GM23248 (cell line): ENCODE results near the gene DMAC2. TPM values are rescaled to one million over a fixed set of nuclear protein-coding genes. Genes with fewer than 3 reads are reported as not detected.
"Not testable (repeated sequence)": the region's sequence is repeated elsewhere in the genome, so short reads cannot be mapped to it uniquely, and the experiment has no call there.

Experiments used
- DNase-seq: peaks from one replicate; pipeline ENCODE4 v3.0.0-alpha.2; 2015
- H2AFZ ChIP-seq: fragments of 200-600 bp; sonication (generic); 2 replicates; pipeline ENCODE4 v1.6.1; 2016; ENCODE audit warnings: antibody characterized with exemption
- H3F3A ChIP-seq: fragments of 200-600 bp; sonication (generic); 2 replicates; pipeline ENCODE4 v1.6.1; 2016; ENCODE audit warnings: mild to moderate bottlenecking, antibody characterized with exemption, mixed run types; ENCODE audit not compliant: insufficient read depth
- H3K27ac ChIP-seq: fragments of 200-600 bp; sonication (generic); 2 replicates; pipeline ENCODE4 v1.5.1; 2016; ENCODE audit warnings: mild to moderate bottlenecking
- H3K27me3 ChIP-seq: fragments of 200-600 bp; sonication (generic); replicated peaks from 2 replicates; pipeline ENCODE4 v1.6.1; 2016; ENCODE audit warnings: mild to moderate bottlenecking; ENCODE audit not compliant: insufficient read depth
- H3K36me3 ChIP-seq: fragments of 200-600 bp; sonication (generic); 2 replicates; pipeline ENCODE4 v1.6.1; 2016; ENCODE audit warnings: low read depth, mild to moderate bottlenecking
- H3K4me1 ChIP-seq: fragments of 200-600 bp; sonication (generic); 2 replicates; pipeline ENCODE4 v1.6.1; 2016; ENCODE audit warnings: mild to moderate bottlenecking; ENCODE audit not compliant: insufficient read depth
- H3K4me2 ChIP-seq: fragments of 200-600 bp; sonication (generic); one replicate; pipeline ENCODE4 v1.6.1; 2016; ENCODE audit warnings: mild to moderate bottlenecking; ENCODE audit not compliant: unreplicated experiment
- H3K4me3 ChIP-seq: fragments of 200-600 bp; sonication (generic); 2 replicates; pipeline ENCODE4 v1.5.1; 2016; ENCODE audit warnings: mild to moderate bottlenecking
- H3K79me2 ChIP-seq: fragments of 200-600 bp; sonication (generic); 2 replicates; pipeline ENCODE4 v1.6.1; 2016; ENCODE audit warnings: mild to moderate bottlenecking; ENCODE audit not compliant: insufficient read depth
- H3K9ac ChIP-seq: fragments of 200-600 bp; sonication (generic); 2 replicates; pipeline ENCODE4 v1.6.1; 2016; ENCODE audit warnings: mild to moderate bottlenecking
- H3K9me2 ChIP-seq: fragments of 200-600 bp; sonication (generic); 2 replicates; pipeline ENCODE4 v1.6.1; 2016; ENCODE audit warnings: mixed run types, mild to moderate bottlenecking, moderate library complexity; ENCODE audit not compliant: insufficient read depth
- H3K9me3 ChIP-seq: fragments of 200-600 bp; sonication (generic); one replicate; pipeline ENCODE4 v1.6.1; 2017; ENCODE audit warnings: low read depth
- H4K20me1 ChIP-seq: fragments of 200-600 bp; sonication (generic); 2 replicates; pipeline ENCODE4 v1.6.0; 2016; ENCODE audit not compliant: insufficient read depth
- EZH2 ChIP-seq: fragments of 200-600 bp; sonication (generic); IDR thresholded peaks from 2 replicates; pipeline ENCODE4 v1.6.1; 2018; ENCODE audit warnings: antibody characterized with exemption, mild to moderate bottlenecking; ENCODE audit not compliant: insufficient read depth, poor library complexity, severe bottlenecking
- EZH2phosphoT487 ChIP-seq: fragments of 200-600 bp; sonication (generic); IDR thresholded peaks from 2 replicates; pipeline ENCODE4 v1.6.1; 2018; ENCODE audit warnings: antibody characterized with exemption, moderate library complexity, mild to moderate bottlenecking, low read depth; ENCODE audit not compliant: insufficient read depth
- WGBS, 2 experiments: methylation state at CpG; one replicate each; pipeline ENCODE4 v1.1.6; 2015 to 2017; ENCODE audit warnings: low lambda C conversion rate in 2 of 2, low coverage in 1 of 2; ENCODE audit errors: missing lambda C conversion rate in 2 of 2; 5-methylcytosine and 5-hydroxymethylcytosine counted together
- in situ Hi-C: fragments of 300-500 bp; cut with MboI; formaldehyde crosslinking; loops from 2 replicates; pipeline ENCODE4 v1.15.0; 2020
- polyA plus RNA-seq: library from polyadenylated mRNA; unstranded; fragments of >200 nt; fragmentation: Nextera tagmentation; extraction: Ambion mirVana; gene quantifications from 2 replicates; pipeline ENCODE4 v1.2.1, GENCODE V29; 2016
- total RNA-seq: library from RNA; depleted of rRNA; stranded (reverse); fragments of >200 nt; shearing (Covaris generic); gene quantifications from 2 replicates; pipeline ENCODE4 v1.2.3, GENCODE V29; 2014

DMAC2 gene
- total and polyA plus RNA-seq, 2 experiments from 2014 or later: 49.2 to 52.9 TPM

DNA sequence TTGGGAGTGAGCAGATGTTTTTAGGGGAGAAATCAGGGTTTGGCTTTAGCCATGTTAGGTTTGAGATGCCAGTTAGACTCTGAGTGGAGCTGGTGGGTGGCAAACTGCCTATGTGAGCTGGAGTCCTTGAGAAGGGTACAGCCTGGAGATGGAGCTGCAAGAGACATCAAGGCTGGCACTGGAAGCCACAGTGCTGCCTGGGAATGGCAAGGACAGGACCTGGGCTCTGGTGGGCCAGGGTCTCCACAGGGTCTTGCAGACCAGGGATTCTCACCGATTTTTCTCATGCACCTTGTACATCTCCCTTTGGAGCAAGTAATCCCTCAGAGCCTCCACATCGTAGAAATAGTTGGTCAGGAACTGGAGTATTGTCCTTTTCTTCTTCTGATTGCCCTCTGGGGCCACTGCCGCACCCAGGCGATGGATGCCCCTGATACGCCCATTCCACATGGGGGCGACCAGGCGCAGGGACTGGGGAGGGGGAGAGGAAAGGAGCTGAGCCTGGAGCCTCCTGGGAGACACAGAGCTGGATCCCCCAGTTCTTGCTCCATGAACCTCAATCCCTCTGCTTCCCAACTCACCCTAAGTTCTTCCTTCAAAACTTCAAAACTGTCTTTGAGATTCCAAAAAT is 1.7 kb downstream of the DMAC2 start:
- Histone ChIP-seq H3K9me3 (no peaks in the 10 kb centered on the region), H3K27ac (no peak overlapping the region), H3K4me1 (peaks cover 7% of the 10 kb centered on the region; the same call in 1 of the 2 replicates), H4K20me1 (no peaks in the 10 kb centered on the region), H3K4me2 (no peak overlapping the region), H3K9me2 (no peaks in the 10 kb centered on the region), H3F3A (no peaks in the 10 kb centered on the region), H3K36me3 (no peaks in the 10 kb centered on the region), H3K9ac (no peak overlapping the region), H3K27me3 (no peaks in the 10 kb centered on the region), H3K4me3 (no peak overlapping the region), H3K79me2 (peaks cover 20% of the 10 kb centered on the region), H2AFZ (no peak overlapping the region)
- in situ Hi-C loops: no loop called here
- TF ChIP-seq EZH2phosphoT487 (no peak), EZH2 (no peak)
- no peak for DNase-seq
- WGBS, 2 experiments: 95 to 96% methylated on average over 7 of the region's 7 CpGs

GRCh38 chr19:41436674-41436951 is 3.1 kb downstream of the DMAC2 start:
- Histone ChIP-seq H3F3A (no peaks in the 10 kb centered on the region), H3K36me3 (no peaks in the 10 kb centered on the region), H3K4me2 (no peak overlapping the region), H3K9ac (no peak overlapping the region), H3K27me3 (no peaks in the 10 kb centered on the region), H3K4me1 (peaks cover 7% of the 10 kb centered on the region; the same call in 1 of the 2 replicates), H3K9me3 (no peaks in the 10 kb centered on the region), H4K20me1 (no peaks in the 10 kb centered on the region), H3K4me3 (no peak overlapping the region), H3K9me2 (no peaks in the 10 kb centered on the region), H3K79me2 (peaks cover 20% of the 10 kb centered on the region), H3K27ac (no peak overlapping the region), H2AFZ (no peak overlapping the region)
- in situ Hi-C loops: no loop called here
- no peak for DNase-seq
- no peak for TF ChIP-seq EZH2phosphoT487
- no peak for TF ChIP-seq EZH2

- Histone ChIP-seq H3K9ac (no peak overlapping the region), H4K20me1 (no peaks in the 10 kb centered on the region), H3K4me3 (no peak overlapping the region), H2AFZ (no peak overlapping the region), H3K9me2 (no peaks in the 10 kb centered on the region), H3K36me3 (no peaks in the 10 kb centered on the region), H3K4me2 (no peak overlapping the region), H3F3A (no peaks in the 10 kb centered on the region), H3K27me3 (no peaks in the 10 kb centered on the region), H3K4me1 (peaks cover 7% of the 10 kb centered on the region; the same call in 1 of the 2 replicates), H3K79me2 (peaks cover 20% of the 10 kb centered on the region), H3K27ac (no peak overlapping the region), H3K9me3 (no peaks in the 10 kb centered on the region)
- in situ Hi-C loops: no loop called here
- no peak for DNase-seq
- no peak for TF ChIP-seq EZH2phosphoT487
- no peak for TF ChIP-seq EZH2
- WGBS, 2 experiments: 93 to 97% methylated on average over 19 of the region's 19 CpGs
These were observed 3.6 kb downstream of the DMAC2 start for GRCh38 chr19:41435936-41436673.

DNA sequence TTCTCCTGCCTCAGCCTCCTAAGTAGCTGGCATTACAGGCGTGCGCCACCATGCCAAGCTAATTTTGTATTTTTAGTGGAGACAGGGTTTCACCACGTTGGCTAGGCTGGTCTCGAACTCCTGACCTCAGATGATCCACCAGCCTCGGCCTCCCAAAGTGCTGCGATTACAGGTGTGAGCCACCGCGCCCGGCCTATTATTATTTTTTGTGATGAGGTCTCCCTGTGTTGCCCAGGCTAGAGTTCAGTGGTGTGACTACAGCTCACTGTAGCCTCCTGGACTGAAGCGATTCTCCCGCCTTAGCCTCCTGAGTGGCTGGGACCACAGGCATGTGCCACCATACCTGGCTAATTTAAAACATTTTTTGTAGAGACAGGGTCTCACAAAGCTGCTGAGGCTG is 4.3 kb downstream of the DMAC2 start:
- in situ Hi-C loops, H3K4me1 ChIP-seq, H4K20me1 ChIP-seq, H3K9ac ChIP-seq, H2AFZ ChIP-seq, H3K4me2 ChIP-seq, H3K9me3 ChIP-seq, H3K27ac ChIP-seq, H3K36me3 ChIP-seq, DNase-seq, H3K4me3 ChIP-seq, H3K9me2 ChIP-seq, H3F3A ChIP-seq, H3K27me3 ChIP-seq: not testable (repeated sequence)
- H3K79me2 ChIP-seq: peaks cover 20% of the 10 kb centered on the region
- 93 to 95% methylated on average over 11 of the region's 11 CpGs for WGBS, 2 experiments
